ENCODE data around the gene EPC1. TPM values are rescaled to one million over a fixed set of nuclear protein-coding genes. Genes with fewer than 3 reads are reported as not detected.

The EPC1 gene
- total and polyA plus RNA-seq, 2 of the 8 experiments (the other 6 are each of a cell fraction or from before 2014, with no cell fraction given) = 23.7 to 42.3 TPM

GRCh38 chr10:32366588-32366987 lies 19.6 kb upstream of the EPC1 start (continued):
- TF ChIP-seq EP300 (IDR thresholded peaks at IDR 0.05; ENCODE audit: borderline replicate concordance in 1 of 2, low read depth in 2 of 2, low read length in 2 of 2) (no peak), PHF8 (conservative IDR thresholded peaks at IDR 0.05; ENCODE audit: low read depth, low read length) (no peak), GTF2F1 (IDR thresholded peaks at IDR 0.05; ENCODE audit: borderline replicate concordance, low read depth, low read length) (no peak)

Measured in H1 (cell line).